Measurements from ENCODE around the gene P2RY4. TPM values are rescaled to one million over a fixed set of nuclear protein-coding genes. Genes with fewer than 3 reads are reported as not detected.

P2RY4 gene
- total RNA-seq, 1 experiment from 2014 or later, result 0.18 TPM

DNA sequence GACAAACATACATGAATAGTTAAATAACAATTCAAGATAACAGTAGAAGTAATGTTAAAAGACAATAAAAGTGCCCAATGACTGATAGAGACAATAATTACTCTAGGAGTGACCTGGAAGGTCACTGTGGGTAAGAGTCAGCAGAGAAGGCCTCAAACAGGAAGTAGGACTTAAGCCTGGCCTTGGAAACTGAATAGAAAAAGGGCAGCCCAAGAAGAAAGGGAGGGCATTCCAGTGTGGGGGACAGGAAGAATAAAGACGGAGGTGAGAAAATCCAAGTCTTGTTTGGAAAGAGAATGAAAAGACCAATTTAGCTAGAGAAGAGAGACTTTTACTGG lies 6.0 kb downstream of the P2RY4 start:
- Mint-ChIP-seq H3K27ac (ENCODE audit: unreplicated experiment) (no peak overlapping the region), H3K36me3 (ENCODE audit: insufficient read depth, unreplicated experiment) (no peaks in the 10 kb centered on the region), H3K4me3 (ENCODE audit: unreplicated experiment) (no peak overlapping the region), H3K4me1 (ENCODE audit: low read depth, unreplicated experiment) (peaks cover 32% of the 10 kb centered on the region), H3K9me3 (ENCODE audit: unreplicated experiment) (no peaks in the 10 kb centered on the region), H3K27me3 (ENCODE audit: insufficient read depth, unreplicated experiment) (no peaks in the 10 kb centered on the region)
- no TSS peak for BruUV-seq (replicated peaks)
- CTCF ChIA-PET, result no interaction called here
- Histone ChIP-seq H3K36me3 (ENCODE audit: control insufficient read depth, insufficient read depth, low read length) (no peaks in the 10 kb centered on the region), H3K9me3 (no peaks in the 10 kb centered on the region), H3K4me3 (ENCODE audit: low read depth, low read length) (no peak overlapping the region), H3K27me3 (replicated peaks; ENCODE audit: control insufficient read depth, insufficient read depth, low read length) (no peaks in the 10 kb centered on the region), H3K4me1 (peaks cover 17% of the 10 kb centered on the region)
- TF ChIP-seq, protein P1, sequence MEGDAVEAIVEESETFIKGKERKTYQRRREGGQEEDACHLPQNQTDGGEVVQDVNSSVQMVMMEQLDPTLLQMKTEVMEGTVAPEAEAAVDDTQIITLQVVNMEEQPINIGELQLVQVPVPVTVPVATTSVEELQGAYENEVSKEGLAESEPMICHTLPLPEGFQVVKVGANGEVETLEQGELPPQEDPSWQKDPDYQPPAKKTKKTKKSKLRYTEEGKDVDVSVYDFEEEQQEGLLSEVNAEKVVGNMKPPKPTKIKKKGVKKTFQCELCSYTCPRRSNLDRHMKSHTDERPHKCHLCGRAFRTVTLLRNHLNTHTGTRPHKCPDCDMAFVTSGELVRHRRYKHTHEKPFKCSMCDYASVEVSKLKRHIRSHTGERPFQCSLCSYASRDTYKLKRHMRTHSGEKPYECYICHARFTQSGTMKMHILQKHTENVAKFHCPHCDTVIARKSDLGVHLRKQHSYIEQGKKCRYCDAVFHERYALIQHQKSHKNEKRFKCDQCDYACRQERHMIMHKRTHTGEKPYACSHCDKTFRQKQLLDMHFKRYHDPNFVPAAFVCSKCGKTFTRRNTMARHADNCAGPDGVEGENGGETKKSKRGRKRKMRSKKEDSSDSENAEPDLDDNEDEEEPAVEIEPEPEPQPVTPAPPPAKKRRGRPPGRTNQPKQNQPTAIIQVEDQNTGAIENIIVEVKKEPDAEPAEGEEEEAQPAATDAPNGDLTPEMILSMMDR (IDR thresholded peaks at IDR 0.05; ENCODE audit: insufficient read depth in 1 of 2, low read depth in 1 of 2, low read length in 1 of 2, severe bottlenecking in 1 of 2, unreplicated experiment in 1 of 2), result no peak
- intact Hi-C loops (cut with micrococcal nuclease; ENCODE audit: unreplicated experiment), result no loop called here
- DNase-seq, result no peak
- POLR2A ChIA-PET, result no interaction called here

- TF ChIP-seq, protein P1 (IDR thresholded peaks at IDR 0.05; ENCODE audit: insufficient read depth in 1 of 2, low read depth in 1 of 2, low read length in 1 of 2, severe bottlenecking in 1 of 2, unreplicated experiment in 1 of 2), result no peak
- intact Hi-C loops (cut with micrococcal nuclease; ENCODE audit: unreplicated experiment), result no loop called here
- H3K4me3 ChIP-seq (ENCODE audit: low read depth, low read length), result no peak overlapping the region
- H3K9me3 Mint-ChIP-seq (ENCODE audit: unreplicated experiment), result no peaks in the 10 kb centered on the region
- POLR2A ChIA-PET, result interaction anchor here (0.5 kb wide), 1 partner anchor 1588 kb away, joined by 3 read pairs; no protein-coding TSS in a partner anchor
- H3K4me3 Mint-ChIP-seq (ENCODE audit: unreplicated experiment), result no peak overlapping the region
- no peaks in the 10 kb centered on the region for H3K36me3 ChIP-seq (ENCODE audit: control insufficient read depth, insufficient read depth, low read length)
- no peaks in the 10 kb centered on the region for H3K36me3 Mint-ChIP-seq (ENCODE audit: insufficient read depth, unreplicated experiment)
- no TSS peak for BruUV-seq (replicated peaks)
- H3K9me3 ChIP-seq, result no peaks in the 10 kb centered on the region
- no peaks in the 10 kb centered on the region for H3K27me3 Mint-ChIP-seq (ENCODE audit: insufficient read depth, unreplicated experiment)
- H3K27ac Mint-ChIP-seq (ENCODE audit: unreplicated experiment), result no peak overlapping the region
- DNase-seq, result no peak
- CTCF ChIA-PET, result no interaction called here
- peaks cover 32% of the 10 kb centered on the region for H3K4me1 Mint-ChIP-seq (ENCODE audit: low read depth, unreplicated experiment)
- H3K4me1 ChIP-seq, result peaks cover 17% of the 10 kb centered on the region
- H3K27me3 ChIP-seq (replicated peaks; ENCODE audit: control insufficient read depth, insufficient read depth, low read length), result no peaks in the 10 kb centered on the region
These were observed 6.5 kb downstream of the P2RY4 start for GRCh38 chrX:70253377-70254062.

- intact Hi-C loops (cut with micrococcal nuclease; ENCODE audit: unreplicated experiment), result no loop called here
- Histone ChIP-seq H3K4me3 (ENCODE audit: low read depth, low read length) (no peak overlapping the region), H3K4me1 (peaks cover 17% of the 10 kb centered on the region), H3K36me3 (ENCODE audit: control insufficient read depth, insufficient read depth, low read length) (no peaks in the 10 kb centered on the region), H3K27me3 (replicated peaks; ENCODE audit: control insufficient read depth, insufficient read depth, low read length) (no peaks in the 10 kb centered on the region), H3K9me3 (no peaks in the 10 kb centered on the region)
- DNase-seq, result no peak
- no peaks in the 10 kb centered on the region for H3K27me3 Mint-ChIP-seq (ENCODE audit: insufficient read depth, unreplicated experiment)
- H3K4me3 Mint-ChIP-seq (ENCODE audit: unreplicated experiment), result no peak overlapping the region
- ChIA-PET POLR2A (no interaction called here), CTCF (no interaction called here)
- no peak overlapping the region for H3K27ac Mint-ChIP-seq (ENCODE audit: unreplicated experiment)
- no peaks in the 10 kb centered on the region for H3K9me3 Mint-ChIP-seq (ENCODE audit: unreplicated experiment)
- BruUV-seq (replicated peaks), result no TSS peak
- TF ChIP-seq, protein P1 (IDR thresholded peaks at IDR 0.05; ENCODE audit: insufficient read depth in 1 of 2, low read depth in 1 of 2, low read length in 1 of 2, severe bottlenecking in 1 of 2, unreplicated experiment in 1 of 2), result no peak
- H3K36me3 Mint-ChIP-seq (ENCODE audit: insufficient read depth, unreplicated experiment), result no peaks in the 10 kb centered on the region
- H3K4me1 Mint-ChIP-seq (ENCODE audit: low read depth, unreplicated experiment), result peaks cover 32% of the 10 kb centered on the region
These were observed 7.5 kb downstream of the P2RY4 start for GRCh38 chrX:70252491-70252890.

Data from Caco-2 (cell line).